GM19035 (cell line): ENCODE results near the gene SLC6A12.

Experiments
- ATAC-seq: cut with Tn5 transposase; IDR thresholded peaks from one replicate; pipeline ENCODE4 v1.9.1; 2021; ENCODE audit not compliant: unreplicated experiment

Gene SLC6A12

GRCh38 chr12:214003-214741 is at the start of gene SLC6A12:
Gene SLC6A12 (minus strand): TSS chr12:214157. CDS start chr12:209986, 4,171 bp downstream.
- ATAC-seq: no peak

DNA sequence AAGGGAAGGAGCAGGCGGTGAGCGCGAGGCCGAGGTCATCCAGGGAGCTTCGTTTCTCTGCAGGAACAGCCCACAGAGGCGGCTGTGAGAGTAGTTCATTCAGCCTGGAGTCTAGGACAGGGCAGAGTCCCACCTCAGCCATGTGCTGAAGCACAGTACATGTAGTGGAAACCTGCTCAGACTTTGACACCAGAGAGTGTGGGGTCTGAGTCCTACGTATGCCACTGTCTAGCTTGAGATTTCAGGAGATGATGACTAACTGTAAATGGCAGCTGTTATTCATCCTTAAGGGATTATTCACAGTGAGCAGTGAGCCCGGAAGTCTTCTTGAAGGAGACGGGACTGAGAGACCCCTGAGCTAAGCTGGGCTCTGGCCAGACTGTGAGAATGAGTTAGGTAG is 49.6 kb upstream of the SLC6A12 start:
- ATAC-seq: no peak

- no peak for ATAC-seq
Observed at GRCh38 chr12:262817-263216, 48.9 kb upstream of the SLC6A12 start, which contains the start of gene SLC6A13. Gene SLC6A13 (minus strand): TSS chr12:262836. CDS start chr12:260052, 2,784 bp downstream.

DNA sequence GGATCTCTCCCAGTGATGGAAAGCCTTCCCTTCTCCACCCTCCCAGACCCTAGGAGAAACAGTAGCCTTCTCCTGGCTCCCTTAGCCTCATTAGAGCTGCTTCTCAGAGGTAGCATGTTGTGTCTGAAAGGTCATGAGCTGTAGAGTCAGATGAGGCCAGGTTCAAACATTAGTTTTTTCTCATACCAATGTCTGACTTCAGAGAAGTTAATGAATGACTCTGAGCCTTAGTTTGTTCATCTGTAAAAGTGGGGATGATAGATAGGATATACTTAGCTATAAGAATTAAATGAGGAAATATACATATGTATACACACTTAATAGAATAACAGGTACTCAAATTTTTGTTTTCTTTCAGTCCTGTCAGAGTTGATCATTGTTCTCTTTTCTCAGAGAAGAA is 48.2 kb upstream of the SLC6A12 start:
- no peak for ATAC-seq

GRCh38 chr12:257521-258321 is 43.8 kb upstream of the SLC6A12 start:
- no peak for ATAC-seq

GRCh38 chr12:256958-257357 is 43.0 kb upstream of the SLC6A12 start:
- ATAC-seq: no peak

DNA sequence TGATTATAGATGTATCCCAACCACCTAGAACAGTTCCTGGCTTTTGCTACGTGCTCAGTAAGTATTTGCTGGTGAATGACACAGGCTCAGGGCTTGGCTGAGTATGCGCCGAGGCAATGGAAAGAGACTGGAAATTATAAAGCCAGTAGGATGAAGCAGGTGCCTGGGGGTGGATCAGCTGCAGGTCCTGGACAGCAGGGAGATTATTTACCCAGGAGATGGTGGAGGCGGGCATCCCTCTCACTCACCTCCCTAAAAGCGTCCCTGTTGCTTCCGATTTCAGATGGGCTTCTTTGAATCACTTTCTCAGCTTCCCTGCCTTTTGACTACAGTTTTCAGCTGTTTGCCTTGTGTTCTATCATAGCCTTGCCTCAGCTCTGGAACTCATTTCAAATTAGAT is 42.3 kb upstream of the SLC6A12 start:
- ATAC-seq: no peak

DNA sequence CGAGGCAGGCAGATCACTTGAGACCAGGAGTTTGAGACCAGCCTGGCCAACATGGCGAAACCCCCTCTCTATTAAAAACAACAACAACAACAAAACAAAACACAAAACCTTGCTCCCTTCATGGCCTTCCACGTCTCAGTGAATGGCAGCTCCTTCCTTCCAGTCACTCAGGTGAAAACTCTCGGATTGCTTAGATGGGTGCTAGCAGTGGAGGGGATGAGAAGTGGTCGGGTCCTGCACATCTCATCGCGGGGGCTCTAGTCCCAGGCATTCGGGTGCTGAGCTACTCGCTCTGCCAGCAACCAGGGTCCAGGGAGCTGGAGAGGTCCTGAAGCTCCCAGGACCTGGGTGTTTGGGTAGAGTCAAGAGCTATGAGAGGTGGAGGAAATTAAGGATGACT is 41.0 kb upstream of the SLC6A12 start:
- ATAC-seq: no peak

GRCh38 chr12:254039-254438 is 40.1 kb upstream of the SLC6A12 start:
- no peak for ATAC-seq

GRCh38 chr12:253116-253831 is 39.3 kb upstream of the SLC6A12 start:
- no peak for ATAC-seq

DNA sequence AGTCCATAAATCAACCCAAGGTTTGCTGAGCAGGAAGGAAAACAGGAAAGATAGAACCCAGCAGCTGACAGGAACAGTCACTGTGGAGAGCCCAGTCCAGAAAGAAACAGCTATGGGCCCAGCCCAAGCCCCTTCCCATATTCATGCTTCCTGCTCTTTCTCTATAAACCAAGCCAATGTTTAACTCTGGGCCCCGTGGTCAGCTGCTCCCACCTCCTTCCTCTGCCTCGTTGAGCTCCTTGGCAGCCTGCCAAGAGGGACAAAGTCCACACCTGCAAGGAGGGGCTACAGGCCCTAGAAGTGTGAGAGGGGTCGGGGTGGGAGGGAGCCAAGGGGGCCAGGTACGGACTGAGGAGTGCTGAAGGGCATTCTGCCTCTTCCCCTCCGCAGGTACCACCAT is 38.7 kb upstream of the SLC6A12 start:
- ATAC-seq: no peak

DNA sequence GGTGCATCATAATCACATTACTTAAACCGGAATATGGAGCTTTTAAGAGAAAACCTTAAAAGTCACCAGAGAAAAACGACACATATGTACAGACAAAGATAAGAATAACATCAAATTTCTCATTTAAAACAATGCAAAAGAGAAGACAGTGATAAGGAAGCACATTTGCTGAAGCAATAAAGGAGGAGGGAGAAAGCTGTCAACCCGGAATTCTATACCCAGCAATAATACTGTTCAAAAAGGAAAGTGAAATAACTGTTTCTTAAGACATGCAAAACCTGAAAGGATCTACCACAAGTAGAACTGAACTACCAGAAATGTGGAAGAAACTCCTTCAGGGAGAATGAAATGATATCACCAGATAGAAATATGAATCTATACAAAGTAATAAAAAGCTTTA is 33.3 kb upstream of the SLC6A12 start:
- no peak for ATAC-seq

- ATAC-seq: no peak
Observed at GRCh38 chr12:243381-243780, 29.4 kb upstream of the SLC6A12 start.

DNA sequence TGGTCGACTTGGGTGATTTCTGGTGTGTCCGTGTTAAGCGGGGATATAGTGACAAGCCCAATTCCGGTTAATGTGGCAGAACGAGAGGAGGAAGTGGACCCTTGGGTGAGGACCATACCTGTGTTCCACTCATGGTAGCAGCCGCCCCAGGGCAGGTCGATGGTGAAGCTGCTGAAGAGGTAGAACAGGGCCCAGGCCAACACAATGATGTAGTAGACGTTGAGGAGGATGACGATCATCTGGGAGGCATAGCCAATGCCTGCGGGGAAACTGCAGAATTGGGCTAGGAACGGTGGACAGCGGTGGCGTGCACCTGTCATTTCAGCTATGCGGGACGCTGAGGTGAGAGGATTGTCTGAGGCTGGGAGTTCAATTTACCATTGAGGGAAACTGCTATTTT is 28.5 kb upstream of the SLC6A12 start:
- no peak for ATAC-seq

DNA sequence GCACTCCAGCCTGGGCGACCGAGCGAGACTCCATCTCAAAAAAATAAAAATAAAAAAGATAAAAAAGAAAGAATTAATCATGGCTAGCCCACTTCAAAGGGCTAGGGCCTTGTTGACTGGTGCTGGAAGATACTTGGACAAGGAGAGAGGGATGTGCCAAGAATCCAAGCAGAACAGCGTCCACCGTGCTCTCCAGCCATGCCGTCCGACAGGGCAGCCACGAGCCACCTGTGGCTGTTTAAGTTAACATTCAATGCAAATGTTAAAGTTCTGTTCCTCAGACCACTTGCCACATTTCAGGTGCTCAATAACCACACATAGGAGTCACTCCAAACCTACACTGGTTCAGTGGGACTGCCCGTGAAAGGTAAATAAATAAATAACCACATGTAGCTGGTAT is 27.3 kb upstream of the SLC6A12 start:
- ATAC-seq: no peak

DNA sequence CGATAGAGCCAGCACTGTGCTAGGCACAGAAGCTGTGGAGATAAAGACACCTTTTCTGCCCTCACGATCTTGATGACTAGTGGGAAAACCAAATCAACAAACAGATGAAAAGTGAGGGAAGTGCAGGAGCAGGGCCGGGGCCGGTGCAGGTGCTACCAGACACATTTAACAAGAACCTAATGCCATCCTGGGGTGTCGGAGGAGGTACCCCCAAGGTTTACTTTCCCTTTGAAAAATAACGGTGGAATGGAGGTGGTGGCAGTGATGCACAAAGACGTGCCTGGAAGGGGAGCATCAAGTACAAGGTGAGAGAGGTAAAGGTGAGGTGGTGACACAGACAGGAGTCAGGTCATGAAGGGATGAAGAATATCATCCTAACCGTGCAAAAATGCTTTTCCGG is 26.6 kb upstream of the SLC6A12 start:
- no peak for ATAC-seq

GRCh38 chr12:238736-239398 is 24.9 kb upstream of the SLC6A12 start:
- ATAC-seq: no peak

DNA sequence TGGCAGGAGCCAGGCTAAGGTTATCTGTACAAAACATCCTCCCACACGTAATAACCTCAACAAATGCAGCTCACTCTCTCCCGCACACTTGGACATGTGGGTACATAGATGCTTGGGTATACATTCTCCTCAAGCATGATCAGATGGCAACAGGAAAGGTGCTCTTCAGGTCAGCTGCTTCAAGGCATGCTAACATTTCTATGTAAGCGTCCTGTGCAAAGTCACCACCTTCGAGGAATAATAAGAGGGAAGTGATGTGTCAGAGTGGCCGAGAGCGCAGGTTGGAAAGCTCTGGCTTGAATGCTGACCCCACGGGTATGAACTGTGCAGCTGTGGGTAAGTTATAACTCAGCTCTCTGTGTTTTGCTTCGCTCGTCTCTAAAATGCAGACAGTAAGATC is 24.2 kb upstream of the SLC6A12 start:
- no peak for ATAC-seq

DNA sequence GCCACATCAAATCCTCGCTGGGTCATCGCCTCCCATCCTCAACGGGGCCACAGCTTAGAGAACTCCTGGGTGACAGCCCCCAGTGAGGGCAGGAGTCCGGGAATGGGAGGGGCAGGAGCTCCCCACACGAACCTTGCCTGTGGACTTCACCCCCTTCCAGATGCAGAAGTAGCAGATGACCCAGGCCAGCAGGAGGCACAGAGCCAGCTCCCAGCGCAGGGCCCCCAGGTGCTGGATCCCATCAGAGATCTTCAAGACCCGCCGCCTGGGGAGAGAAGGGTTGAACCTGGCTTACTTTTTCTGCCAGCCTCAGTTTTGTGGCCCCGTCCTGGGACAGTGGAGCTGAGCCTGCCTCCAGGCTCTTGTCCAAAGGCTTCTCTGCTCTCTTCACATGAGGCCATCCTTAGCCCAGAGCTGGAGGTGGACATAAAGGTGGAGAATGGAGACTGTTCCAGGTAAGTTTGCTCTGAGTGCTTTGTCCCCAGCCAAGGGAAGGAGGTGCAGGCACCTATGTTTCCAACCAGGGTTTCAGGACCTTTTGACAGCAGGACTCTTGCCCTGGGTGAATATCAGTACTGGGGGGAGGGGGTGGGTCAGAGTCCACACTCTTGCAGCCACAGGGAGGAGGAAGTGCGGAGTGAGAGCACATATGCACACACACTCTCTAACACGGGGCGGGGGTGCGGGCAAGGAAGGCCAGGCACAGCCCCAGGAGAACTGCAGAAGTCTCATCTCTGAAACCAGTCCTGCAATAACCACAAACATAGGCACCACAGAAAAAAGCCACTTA is 23.3 kb upstream of the SLC6A12 start:
- no peak for ATAC-seq

DNA sequence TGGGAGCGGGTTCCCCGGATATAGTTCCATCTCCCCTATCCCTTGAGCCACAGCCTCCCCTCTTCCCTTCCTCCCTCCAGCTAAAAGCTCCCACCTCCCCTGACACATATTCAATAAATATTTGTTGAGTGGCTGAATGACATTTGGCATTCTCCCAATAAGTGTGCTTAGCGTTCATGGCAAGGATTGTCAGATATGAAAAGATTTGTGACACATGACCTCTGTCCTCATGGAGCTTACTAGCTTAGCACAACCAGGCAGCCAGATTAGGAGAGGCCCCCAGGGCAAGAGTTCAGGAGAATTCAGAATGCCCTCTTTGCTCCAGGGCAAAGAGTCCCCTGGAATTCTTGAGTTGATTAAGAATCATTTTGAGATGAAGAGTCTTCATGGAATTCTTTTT is 22.5 kb upstream of the SLC6A12 start:
- ATAC-seq: no peak
